Stimulated activated CD4-positive, alpha-beta T cell treated with anti-CD3 and anti-CD28 coated beads, Interleukin-1b, Interleukin-23, amount 100 ng/mL, for 24 hours (primary cell): ENCODE measurements around the gene YPEL3.
"Not testable (repeated sequence)": the region's sequence is repeated elsewhere in the genome, so short reads cannot be mapped to it uniquely, and the experiment has no call there.

Experiments
- DNase-seq, 4 experiments: peaks; one replicate each; pipeline ENCODE4 v3.0.0-alpha.2; 2020; ENCODE audit warnings: low read depth in 4 of 4, low spot score in 1 of 4

Gene YPEL3

GRCh38 chr16:30096105-30096861 lies at the start of gene YPEL3:
Gene YPEL3 (minus strand): TSS chr16:30096213. CDS start chr16:30095482, 731 bp downstream.
- peak; percentile 72 to 89 (median 74) for DNase-seq

- DNase-seq = no peak
Observed at GRCh38 chr16:30145657-30146056, 49.6 kb upstream of the YPEL3 start.

GRCh38 chr16:30144917-30145316 lies 48.9 kb upstream of the YPEL3 start:
- DNase-seq = no peak

GRCh38 chr16:30144017-30144416 lies 48.0 kb upstream of the YPEL3 start:
- no peak for DNase-seq

- DNase-seq = no peak
Observed at GRCh38 chr16:30143347-30143702, 47.3 kb upstream of the YPEL3 start.

- DNase-seq = no peak
Observed at GRCh38 chr16:30142672-30143346, 46.8 kb upstream of the YPEL3 start.

GRCh38 chr16:30141750-30142149 lies 45.7 kb upstream of the YPEL3 start:
- no peak for DNase-seq

GRCh38 chr16:30139583-30140481 lies 43.8 kb upstream of the YPEL3 start:
- no peak for DNase-seq

- DNase-seq = no peak
Observed at GRCh38 chr16:30137897-30138296, 41.9 kb upstream of the YPEL3 start.

GRCh38 chr16:30136971-30137605 lies 41.1 kb upstream of the YPEL3 start:
- DNase-seq = no peak

- DNase-seq = no peak
Observed at GRCh38 chr16:30132591-30132990, 36.6 kb upstream of the YPEL3 start.

- DNase-seq = no peak
Observed at GRCh38 chr16:30131869-30132475, 36.0 kb upstream of the YPEL3 start.

- DNase-seq = no peak
Observed at GRCh38 chr16:30127993-30128392, 32.0 kb upstream of the YPEL3 start.

GRCh38 chr16:30125690-30126089 lies 29.7 kb upstream of the YPEL3 start:
- not testable (repeated sequence) for DNase-seq

GRCh38 chr16:30124985-30125379 lies 29.0 kb upstream of the YPEL3 start:
- DNase-seq = no peak

GRCh38 chr16:30122604-30123160 lies 26.7 kb upstream of the YPEL3 start:
- DNase-seq = no peak

- DNase-seq = no peak
Observed at GRCh38 chr16:30121741-30122571, 25.9 kb upstream of the YPEL3 start.

- no peak for DNase-seq
Observed at GRCh38 chr16:30120340-30121105, 24.5 kb upstream of the YPEL3 start.

GRCh38 chr16:30119428-30119827 lies 23.4 kb upstream of the YPEL3 start:
- no peak for DNase-seq
